Measurements from ENCODE around the gene STARD3. TPM values are rescaled to one million over a fixed set of nuclear protein-coding genes. Genes with fewer than 3 reads are reported as not detected.
A peak's percentile ranks its signal among the peaks of the same experiment; 100 is the strongest.

Gene STARD3
- total RNA-seq, 2 donors from 2014 or later: 60.3 to 60.5 TPM

DNA sequence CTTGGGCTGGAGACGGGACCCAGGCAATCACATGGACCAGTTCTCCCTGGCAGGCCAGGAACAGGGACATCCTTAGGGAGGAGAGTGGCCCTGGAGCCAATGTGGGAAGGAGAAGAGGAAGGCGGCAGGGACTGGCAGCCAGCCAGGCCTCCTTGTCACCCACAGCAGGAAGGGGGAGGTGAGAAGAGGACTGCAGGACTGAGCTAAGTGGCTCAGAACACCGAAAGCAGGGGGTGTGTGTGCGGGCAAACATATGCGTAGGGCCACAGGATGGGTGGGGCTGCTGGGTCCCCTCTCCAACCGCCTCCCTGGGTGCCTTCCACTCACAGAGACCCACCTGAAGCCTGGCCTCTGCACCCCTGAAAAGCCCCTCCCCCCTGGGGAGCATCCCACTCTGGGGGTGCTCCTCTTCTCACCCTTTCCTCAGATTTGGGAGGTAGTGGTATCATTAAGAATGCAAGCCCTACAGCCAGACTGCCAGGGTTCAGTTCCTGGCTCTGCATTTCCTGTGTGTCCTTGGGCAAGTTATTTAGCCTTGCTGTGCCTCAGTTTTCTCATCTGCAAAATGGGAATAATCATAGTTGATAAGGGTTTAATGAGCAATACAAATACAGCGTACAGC lies 39.4 kb downstream of the STARD3 start:
- peaks cover 17% of the 10 kb centered on the region for H3K4me1 Mint-ChIP-seq
- H3K27ac Mint-ChIP-seq: no peak overlapping the region
- H3K4me3 ChIP-seq (ENCODE audit: low read length): no peak overlapping the region
- peaks cover 5% of the 10 kb centered on the region for H3K27me3 Mint-ChIP-seq (ENCODE audit: insufficient read depth)
- TF ChIP-seq, protein P1, sequence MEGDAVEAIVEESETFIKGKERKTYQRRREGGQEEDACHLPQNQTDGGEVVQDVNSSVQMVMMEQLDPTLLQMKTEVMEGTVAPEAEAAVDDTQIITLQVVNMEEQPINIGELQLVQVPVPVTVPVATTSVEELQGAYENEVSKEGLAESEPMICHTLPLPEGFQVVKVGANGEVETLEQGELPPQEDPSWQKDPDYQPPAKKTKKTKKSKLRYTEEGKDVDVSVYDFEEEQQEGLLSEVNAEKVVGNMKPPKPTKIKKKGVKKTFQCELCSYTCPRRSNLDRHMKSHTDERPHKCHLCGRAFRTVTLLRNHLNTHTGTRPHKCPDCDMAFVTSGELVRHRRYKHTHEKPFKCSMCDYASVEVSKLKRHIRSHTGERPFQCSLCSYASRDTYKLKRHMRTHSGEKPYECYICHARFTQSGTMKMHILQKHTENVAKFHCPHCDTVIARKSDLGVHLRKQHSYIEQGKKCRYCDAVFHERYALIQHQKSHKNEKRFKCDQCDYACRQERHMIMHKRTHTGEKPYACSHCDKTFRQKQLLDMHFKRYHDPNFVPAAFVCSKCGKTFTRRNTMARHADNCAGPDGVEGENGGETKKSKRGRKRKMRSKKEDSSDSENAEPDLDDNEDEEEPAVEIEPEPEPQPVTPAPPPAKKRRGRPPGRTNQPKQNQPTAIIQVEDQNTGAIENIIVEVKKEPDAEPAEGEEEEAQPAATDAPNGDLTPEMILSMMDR (conservative IDR thresholded peaks at IDR 0.05): no peak
- H3K9me3 Mint-ChIP-seq: no peaks in the 10 kb centered on the region
- peaks cover 5% of the 10 kb centered on the region for H3K36me3 ChIP-seq (ENCODE audit: control insufficient read depth, insufficient read depth, low read length)
- DNase-seq: peak; percentile 87
- peaks cover 1% of the 10 kb centered on the region for H3K27me3 ChIP-seq (ENCODE audit: control insufficient read depth, insufficient read depth, low read length, poor library complexity, severe bottlenecking)
- H3K27ac ChIP-seq (ENCODE audit: low read depth, low read length): no peak overlapping the region
- H3K9ac ChIP-seq (ENCODE audit: extremely low read depth, low read length, poor library complexity, severe bottlenecking): no peak overlapping the region
- H3K4me1 ChIP-seq (ENCODE audit: control insufficient read depth, insufficient read depth, low read length): no peaks in the 10 kb centered on the region
- H3K4me3 Mint-ChIP-seq: no peak overlapping the region
- WGBS, 2 experiments (ENCODE audit: insufficient coverage in 1 of 2, insufficient read length in 1 of 2): 84 to 100% methylated on average over 4 to 7 of the region's 7 CpGs
- H3K9me3 ChIP-seq (ENCODE audit: control insufficient read depth, low read length): no peaks in the 10 kb centered on the region
- H3K36me3 Mint-ChIP-seq (ENCODE audit: low read depth): peaks cover 28% of the 10 kb centered on the region

DNA sequence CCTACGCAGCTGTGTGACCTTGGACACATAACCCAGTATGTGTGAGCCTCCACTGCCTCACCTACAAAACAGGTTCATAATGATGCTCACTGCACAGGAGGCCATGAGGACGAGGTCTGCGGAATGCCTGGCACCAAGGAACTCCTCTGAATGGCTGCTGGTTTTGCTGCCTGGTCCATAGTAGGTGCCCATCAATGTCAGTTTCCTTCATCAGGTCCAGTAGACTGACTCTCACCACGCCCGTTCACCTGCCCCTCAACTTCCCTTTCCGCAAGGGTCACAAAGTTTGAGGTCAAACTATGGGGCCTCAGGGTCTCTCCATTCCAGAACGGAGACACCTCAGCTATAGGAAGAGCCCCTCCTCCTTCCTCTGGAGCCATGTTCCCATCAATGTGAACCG lies 40.1 kb downstream of the STARD3 start:
- no peak overlapping the region for H3K27ac Mint-ChIP-seq
- Histone ChIP-seq H3K27me3 (ENCODE audit: control insufficient read depth, insufficient read depth, low read length, poor library complexity, severe bottlenecking) (no peaks in the 10 kb centered on the region), H3K4me3 (ENCODE audit: low read length) (no peak overlapping the region), H3K9ac (ENCODE audit: extremely low read depth, low read length, poor library complexity, severe bottlenecking) (no peak overlapping the region), H3K9me3 (ENCODE audit: control insufficient read depth, low read length) (no peaks in the 10 kb centered on the region), H3K27ac (ENCODE audit: low read depth, low read length) (no peak overlapping the region), H3K36me3 (ENCODE audit: control insufficient read depth, insufficient read depth, low read length) (peaks cover 5% of the 10 kb centered on the region), H3K4me1 (ENCODE audit: control insufficient read depth, insufficient read depth, low read length) (no peaks in the 10 kb centered on the region)
- H3K4me3 Mint-ChIP-seq: no peak overlapping the region
- H3K36me3 Mint-ChIP-seq (ENCODE audit: low read depth): peaks cover 31% of the 10 kb centered on the region
- peaks cover 2% of the 10 kb centered on the region for H3K27me3 Mint-ChIP-seq (ENCODE audit: insufficient read depth)
- no peak for DNase-seq
- H3K4me1 Mint-ChIP-seq: peaks cover 17% of the 10 kb centered on the region
- H3K9me3 Mint-ChIP-seq: no peaks in the 10 kb centered on the region
- 94 to 97% methylated on average over 6 to 7 of the region's 8 CpGs for WGBS, 2 experiments (ENCODE audit: insufficient coverage in 1 of 2, insufficient read length in 1 of 2)
- TF ChIP-seq, protein P1 (conservative IDR thresholded peaks at IDR 0.05): no peak

DNA sequence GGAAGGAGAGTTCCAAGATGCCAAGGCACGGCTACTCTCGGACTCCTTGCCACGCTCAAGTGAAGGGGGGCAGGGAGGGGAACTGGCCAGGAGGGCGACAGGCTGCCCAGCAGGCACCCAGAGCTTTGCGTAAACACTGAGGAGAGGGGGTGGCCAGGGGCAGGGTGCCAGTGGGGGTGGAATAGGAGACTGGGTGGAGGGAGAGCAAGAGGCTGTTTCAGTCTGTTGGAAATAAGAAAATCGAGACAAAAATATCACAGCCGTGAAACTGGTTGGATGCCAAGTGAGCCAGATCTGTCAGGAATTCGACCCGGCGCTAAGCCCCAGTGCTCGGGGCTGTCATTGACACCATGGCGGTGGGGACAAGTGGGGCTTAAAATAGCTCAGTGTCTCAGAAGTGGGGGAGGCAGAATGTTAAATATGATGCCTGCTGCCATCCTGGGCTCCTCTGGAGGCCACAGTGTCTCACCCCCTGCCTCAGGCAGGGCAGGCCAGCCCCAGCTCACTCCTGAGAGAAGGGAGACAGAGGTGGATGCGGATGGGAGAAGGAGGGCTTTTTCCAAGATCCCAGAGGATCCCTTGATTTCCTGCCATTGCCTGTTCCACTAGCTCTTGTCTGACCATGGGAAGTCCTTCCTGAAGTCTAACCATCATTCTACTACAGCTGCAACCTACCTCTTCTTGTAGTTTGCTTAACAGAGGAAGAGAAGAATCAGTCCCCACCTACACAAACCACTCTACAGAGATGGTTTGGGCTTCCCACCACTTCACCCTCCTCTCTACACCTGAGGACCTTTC lies 40.8 kb downstream of the STARD3 start:
- no peak for DNase-seq
- WGBS, 2 experiments (ENCODE audit: insufficient coverage in 1 of 2, insufficient read length in 1 of 2): 90% methylated on average over 12 to 13 of the region's 13 CpGs
- H3K27me3 ChIP-seq (ENCODE audit: control insufficient read depth, insufficient read depth, low read length, poor library complexity, severe bottlenecking): no peaks in the 10 kb centered on the region
- Mint-ChIP-seq H3K27ac (peak overlapping the region; percentile 25), H3K27me3 (ENCODE audit: insufficient read depth) (no peaks in the 10 kb centered on the region), H3K9me3 (no peaks in the 10 kb centered on the region), H3K4me1 (peaks cover 15% of the 10 kb centered on the region), H3K4me3 (no peak overlapping the region), H3K36me3 (ENCODE audit: low read depth) (peaks cover 36% of the 10 kb centered on the region)
- H3K4me3 ChIP-seq (ENCODE audit: low read length): no peak overlapping the region
- H3K9me3 ChIP-seq (ENCODE audit: control insufficient read depth, low read length): no peaks in the 10 kb centered on the region
- peaks cover 5% of the 10 kb centered on the region for H3K36me3 ChIP-seq (ENCODE audit: control insufficient read depth, insufficient read depth, low read length)
- H3K9ac ChIP-seq (ENCODE audit: extremely low read depth, low read length, poor library complexity, severe bottlenecking): no peak overlapping the region
- no peaks in the 10 kb centered on the region for H3K4me1 ChIP-seq (ENCODE audit: control insufficient read depth, insufficient read depth, low read length)
- H3K27ac ChIP-seq (ENCODE audit: low read depth, low read length): no peak overlapping the region
- TF ChIP-seq, protein P1 (conservative IDR thresholded peaks at IDR 0.05): no peak
